ENCODE results near the gene KATNA1.

Gene KATNA1

DNA sequence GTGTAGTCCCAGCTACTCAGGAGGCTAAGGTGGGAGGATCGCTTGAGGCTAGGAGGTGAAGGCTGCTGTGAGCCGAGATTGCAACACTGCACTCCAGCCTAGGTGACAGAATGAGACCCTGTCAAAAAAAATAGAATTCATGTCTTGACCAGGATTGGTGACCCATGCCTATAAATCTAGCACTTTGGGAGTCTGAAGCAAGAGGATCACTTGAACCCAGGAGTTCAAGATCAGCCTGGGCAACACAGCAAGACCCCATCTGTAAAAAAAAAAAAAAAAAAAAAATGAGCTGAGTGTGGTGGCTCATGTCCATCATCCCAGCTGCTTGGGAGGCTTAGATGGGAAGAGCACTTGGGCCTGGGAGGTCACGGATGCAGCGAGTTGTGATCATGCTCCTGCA, 48.0 kb downstream of the KATNA1 start:
- no peak for DNase-seq

DNA sequence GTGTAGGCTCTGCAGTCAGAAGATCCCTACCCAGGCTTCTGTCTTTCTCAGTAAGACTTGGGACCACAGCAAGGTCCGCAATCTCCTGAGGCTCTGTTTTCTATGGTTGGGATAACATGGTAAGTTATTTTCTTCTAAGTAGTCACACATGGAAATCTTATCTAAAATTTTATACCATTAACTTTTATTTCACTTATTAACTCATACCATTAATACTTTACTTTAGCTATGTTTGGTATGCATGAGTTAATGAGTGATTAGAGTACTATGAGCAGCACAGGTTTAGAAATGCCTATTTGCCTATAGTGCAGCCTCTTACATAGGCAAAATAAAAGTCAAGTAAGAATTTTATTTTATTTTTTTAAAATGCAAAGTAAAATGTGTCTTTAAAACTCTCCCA, 55.1 kb downstream of the KATNA1 start:
- no peak for DNase-seq

DNA sequence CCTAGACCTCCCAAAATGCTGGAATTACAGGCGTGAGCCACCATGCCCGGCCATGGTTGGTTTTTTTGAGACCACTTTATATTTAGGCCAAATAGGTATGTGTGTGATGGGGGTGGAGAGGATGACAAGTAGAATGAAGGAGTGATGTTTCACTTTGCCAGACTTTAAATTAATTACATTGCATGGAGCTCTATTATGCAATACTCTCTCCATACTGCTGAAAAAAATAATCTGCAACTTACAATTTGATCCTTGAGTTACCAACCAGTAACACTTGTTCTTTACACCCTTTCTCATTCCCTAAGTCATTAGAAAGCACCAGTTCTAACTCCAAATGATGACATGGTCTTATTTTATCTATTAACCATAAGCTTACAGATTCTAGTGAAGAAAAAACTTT, 55.5 kb downstream of the KATNA1 start:
- no peak for DNase-seq

DNA sequence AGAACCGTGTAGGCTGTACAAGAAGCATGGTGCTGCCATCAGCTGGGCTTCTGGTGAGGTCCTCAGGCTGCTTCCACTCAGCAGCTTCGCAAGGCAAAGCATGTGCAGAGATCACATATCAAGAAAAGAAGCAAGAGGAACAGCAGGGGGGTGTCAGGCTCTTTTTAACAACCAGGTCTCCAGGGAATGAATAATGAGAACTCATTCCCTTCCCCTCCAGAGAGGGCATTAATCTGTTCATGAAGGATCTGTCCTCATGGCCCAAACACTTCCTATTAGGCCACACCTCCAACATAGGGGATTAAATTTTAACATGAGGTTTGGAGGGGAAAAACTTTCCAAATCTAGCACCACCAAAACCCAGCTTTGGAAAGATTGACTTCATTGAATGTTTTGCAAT, 62.4 kb downstream of the KATNA1 start:
- no peak for DNase-seq

DNA sequence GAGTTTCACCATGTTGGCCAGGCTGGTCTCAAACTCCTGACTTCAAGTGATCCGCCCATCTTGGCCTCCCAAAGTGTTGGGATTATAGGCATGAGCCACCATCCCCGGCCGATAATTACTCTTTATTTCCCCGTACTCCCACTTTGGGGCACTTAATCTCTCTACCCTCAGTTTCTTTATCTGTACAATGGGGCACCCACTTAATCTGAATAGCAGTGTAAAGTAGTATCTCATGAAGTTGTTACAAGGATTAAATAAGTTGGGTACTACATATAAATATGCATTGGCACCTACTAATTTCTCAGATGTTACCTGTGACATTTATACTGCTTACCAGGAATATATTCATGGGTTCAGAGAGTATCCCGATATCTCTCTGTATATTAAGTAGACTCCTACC, 67.2 kb downstream of the KATNA1 start:
- no peak for DNase-seq

DNA sequence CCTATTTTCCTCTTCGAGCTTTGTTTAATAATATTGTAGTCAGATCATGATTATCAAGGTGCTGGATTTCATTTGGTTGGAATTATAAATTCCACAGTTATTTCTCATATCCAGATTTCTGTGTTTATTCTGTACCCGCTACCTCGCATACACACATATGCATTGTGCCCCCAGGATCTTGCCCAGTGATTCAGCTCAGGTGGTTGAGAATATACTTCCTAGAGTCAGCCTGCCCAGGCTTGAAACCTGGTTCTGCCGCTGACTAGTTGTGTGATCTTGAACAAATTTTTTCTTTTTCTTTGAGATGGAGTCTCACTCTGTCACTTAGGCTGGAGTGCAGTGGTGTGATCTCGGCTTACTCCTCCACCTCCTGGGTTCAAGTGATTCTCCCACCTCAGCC, 67.6 kb downstream of the KATNA1 start:
- DNase-seq: no peak

DNA sequence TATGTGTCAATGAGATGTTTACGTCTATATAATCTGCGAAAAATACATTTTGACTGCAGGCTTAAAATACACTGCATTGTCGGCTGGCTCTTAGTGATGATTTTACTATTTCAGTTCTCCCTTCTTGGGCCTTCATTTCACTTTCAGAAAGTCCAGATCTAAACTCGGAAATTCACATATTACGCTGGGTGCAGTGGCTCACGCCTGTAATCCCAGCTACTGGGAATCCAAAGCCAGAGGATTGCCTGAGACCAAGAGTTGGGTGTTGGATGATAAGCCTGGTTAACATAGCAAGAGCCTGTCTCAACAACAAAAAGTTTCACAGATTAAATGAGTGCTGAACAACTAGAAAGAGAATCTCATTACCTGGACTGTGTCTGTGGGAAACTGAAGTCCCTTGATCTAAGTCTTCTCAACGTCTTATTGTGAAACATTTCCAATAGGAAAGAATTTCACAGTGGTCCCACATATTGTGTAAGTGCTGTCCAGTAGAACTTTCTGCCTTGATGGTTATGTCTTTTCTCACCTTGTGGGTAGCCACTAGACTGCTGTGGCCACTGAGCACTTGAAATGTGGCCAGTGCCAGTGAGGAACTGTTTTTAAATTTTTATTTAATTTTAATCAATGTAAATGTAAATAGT, 80.4 kb downstream of the KATNA1 start:
- DNase-seq: no peak

DNA sequence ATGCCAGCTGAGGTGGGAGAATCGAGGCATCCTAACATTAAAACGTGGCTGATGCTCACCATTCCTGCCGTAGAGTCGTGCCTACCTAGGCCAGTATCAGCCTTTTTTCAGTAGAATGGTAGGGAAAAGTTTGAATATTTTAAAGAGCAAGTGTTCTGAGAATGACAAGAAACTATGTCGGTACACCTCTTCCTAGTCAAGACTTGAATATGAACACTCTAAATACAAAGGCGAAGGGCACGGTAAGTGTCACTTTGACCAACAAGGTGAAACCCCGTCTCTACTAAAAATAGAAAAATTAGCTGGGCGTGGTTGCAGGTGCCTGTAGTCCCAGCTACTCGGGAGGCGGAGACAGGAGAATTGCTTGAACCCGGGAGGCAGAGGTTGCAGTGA, 81.3 kb downstream of the KATNA1 start:
- DNase-seq: no peak

DNA sequence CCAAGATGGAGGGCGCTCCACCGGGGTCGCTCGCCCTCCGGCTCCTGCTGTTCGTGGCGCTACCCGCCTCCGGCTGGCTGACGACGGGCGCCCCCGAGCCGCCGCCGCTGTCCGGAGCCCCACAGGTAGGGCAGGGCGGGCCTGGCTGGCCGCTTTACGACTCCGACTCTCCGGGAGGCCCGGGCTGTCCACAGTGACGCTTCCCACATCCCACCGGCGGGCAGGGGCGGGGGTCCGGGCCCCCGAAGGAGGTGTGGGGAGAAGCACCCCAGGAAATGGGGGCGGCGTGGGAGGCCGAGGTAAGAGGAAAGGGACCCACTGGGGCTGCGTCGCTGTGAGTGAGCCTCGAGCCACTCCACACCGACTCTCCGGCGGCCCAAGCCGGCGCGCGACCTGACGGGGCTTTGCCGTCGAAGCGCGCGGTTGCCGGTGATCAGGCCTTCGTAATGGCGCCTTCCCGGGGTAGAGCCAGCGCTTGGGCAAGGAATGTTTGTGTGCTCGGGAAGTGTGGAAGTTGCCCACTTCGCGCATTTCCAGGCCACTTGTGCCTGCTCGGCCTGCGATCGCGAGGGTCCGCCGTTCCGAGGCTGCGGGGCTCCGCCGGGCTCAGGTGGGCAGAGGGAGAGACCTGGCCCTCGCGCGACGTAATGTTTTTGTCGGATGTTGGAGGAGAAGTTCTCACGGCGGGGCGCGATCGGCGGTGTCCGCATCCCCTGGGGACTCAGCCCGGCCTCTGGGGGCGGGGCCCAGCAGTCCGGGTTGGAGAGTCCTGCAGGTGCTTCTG, 81.9 kb downstream of the KATNA1 start:
- DNase-seq: peak; percentile 18

DNA sequence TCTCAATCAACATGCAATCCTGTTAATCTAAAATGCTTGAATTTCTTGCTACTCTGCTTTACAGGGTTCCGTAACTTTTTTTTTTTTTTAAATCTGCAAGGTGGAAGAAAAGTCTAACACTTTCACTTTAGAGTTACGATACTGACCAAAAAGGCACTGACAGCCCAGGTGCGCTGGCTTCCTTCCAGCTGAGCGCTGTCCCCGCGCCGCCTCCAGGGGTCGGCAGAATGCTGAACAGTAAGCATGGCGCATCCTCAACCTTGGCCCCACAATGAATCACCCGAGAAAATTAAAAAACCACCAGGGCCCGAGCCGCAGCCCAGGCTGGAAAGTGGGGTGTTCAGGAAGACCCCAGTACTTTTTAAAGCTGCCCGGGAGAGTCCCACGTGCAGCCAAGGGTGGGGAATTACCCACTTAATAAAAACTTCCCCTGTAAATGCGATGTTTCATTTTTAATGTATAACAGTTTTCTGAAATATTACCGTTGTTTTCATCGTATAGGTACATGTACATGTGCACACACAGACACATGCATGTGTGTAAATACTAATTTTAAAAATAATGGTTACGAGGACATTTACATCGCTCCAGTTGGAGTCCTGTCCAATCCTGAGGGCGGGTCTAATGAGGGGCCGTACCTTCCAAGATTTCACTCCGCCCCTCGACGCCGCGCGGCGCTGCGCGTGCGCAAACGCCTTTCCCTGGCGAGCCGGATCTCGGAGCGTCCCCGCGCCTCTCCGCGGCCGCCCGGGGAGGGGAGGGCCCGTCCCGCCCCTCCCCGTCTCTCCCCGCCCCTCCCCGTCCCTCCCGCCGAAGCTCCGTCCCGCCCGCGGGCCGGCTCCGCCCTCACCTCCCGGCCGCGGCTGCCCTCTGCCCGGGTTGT, 82.7 kb downstream of the KATNA1 start, which contains the start of gene GINM1:
GINM1 (plus strand) TSS at position 849 of the 883 bp plus-strand sequence. CDS start 40 bp downstream, outside the sequence.
- DNase-seq: peak; percentile 68

DNA sequence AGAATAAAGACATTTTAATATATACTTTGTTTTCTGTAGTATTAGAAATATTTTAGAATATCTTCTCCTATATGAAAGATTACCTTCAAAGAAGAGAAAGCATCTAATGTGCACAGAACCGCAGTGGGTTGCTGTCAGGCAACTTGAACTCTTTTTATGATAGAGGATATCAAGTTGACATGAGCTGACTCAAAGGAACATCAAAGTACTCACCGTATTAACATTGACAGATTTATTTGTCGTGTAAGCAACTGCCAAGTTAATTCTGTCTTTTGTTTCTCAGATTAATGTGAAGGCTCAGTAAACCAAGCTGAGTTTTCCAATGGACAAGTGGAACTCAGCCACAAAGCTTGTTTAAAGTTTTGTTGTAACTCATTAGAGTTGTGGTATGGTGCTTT, 84.6 kb downstream of the KATNA1 start:
- DNase-seq: no peak

DNA sequence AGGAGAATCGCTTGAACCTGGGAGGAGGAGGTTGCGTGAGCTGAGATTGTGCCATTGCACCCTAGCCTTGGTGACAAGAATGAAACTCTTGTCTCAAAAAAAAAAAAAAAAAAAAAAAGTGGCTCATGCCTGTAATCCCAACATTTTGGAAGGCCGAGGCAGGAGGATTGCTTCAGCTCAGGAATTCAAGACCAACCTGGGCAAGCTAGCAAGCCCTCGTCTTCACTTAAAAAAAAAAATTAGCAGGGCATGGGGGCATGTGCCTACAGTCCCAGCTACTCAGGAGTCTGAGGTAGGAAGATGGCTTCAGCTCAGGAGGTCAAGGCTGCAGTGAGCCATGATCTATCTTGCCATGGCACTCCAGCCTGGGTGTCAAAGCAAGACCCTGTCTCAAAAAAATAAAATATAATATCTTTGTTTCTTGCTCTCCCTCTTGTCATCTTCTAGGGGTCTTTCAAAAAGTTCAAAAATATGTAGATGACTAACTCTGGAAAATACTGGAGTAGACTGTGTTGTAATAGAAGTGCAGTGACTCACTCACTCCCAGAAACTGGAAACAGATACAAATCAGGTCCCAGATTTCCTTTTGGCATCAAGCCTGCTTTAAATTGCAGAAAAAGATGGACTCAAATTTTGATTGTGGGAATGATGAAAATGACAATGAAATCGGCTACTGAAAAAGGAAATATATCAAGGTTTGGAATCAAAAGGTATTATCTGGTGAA, 85.1 kb downstream of the KATNA1 start:
- no peak for DNase-seq

DNA sequence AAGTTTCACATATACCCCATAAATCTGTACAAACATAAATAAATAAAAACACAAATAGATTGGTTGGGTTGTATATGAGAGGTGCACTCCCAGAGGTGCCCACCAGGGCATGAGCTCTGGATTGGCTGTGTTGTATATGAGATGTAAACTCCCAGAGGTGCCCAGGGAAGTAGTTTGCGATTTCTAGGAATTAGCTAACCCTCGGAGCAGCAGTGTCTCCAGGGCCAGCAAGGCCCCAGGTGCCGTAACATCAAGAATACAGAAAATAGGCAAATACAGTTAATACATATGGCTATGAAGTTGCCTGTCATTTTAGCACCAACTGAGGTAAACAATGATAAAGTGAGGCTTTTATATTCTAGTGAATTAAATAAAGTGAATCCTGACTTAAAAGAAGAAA, 87.8 kb downstream of the KATNA1 start:
- DNase-seq: no peak

DNA sequence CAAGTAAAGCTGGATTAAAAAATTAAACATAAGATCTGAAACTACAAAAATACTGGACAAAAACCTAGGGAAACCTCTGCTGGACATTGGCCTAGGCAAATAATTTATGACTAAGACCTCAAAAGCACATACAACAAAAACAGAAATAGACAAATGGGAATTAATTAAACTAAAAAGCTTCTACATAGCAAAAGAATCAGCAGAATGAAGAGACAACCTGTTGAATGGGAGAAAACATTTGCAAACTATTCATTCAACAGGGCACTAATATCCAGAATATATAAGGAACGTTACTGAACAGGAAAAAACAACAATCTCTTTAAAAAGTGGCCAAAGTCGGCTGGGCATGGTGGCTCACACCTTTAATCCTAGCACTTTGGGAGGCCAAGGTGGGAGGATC, 89.1 kb downstream of the KATNA1 start:
- no peak for DNase-seq

DNA sequence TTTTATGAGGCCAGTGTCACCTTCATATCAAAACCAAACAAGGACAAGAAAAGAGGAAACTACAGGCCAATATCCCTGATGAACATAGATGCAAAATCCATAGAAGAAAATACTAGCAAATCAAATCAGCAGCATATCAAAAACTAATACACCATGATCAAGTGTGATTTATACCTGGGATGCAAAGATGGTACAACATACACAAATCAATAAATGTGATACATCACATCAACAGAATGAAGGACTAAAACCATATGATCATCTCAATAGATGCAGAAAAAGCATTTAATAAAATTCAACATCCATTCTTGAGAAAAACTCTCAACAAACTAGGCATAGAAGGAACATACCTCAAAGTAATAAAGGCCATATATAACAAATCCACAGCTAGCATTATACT, 90.5 kb downstream of the KATNA1 start:
- DNase-seq: no peak

DNA sequence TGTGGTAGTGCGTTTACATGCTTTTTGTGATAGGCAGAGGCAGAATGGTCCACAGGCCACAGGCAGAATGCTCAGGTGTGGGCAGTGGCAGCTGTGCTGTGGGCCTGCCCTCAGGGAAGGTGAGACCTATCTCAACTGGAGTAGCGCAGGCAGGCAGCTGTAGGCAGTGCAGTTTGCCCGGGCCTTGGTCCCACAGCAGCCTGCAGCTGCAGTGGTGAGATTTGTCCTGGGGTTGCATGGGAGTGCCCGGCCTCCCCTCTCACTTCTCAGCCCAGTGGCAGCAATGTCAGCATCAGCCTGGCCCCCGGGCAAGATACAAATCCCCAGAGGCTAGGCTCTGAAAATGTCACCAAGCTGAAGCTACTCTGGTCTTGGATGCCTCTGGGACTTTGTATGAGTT, 96.6 kb downstream of the KATNA1 start:
- DNase-seq: no peak

DNA sequence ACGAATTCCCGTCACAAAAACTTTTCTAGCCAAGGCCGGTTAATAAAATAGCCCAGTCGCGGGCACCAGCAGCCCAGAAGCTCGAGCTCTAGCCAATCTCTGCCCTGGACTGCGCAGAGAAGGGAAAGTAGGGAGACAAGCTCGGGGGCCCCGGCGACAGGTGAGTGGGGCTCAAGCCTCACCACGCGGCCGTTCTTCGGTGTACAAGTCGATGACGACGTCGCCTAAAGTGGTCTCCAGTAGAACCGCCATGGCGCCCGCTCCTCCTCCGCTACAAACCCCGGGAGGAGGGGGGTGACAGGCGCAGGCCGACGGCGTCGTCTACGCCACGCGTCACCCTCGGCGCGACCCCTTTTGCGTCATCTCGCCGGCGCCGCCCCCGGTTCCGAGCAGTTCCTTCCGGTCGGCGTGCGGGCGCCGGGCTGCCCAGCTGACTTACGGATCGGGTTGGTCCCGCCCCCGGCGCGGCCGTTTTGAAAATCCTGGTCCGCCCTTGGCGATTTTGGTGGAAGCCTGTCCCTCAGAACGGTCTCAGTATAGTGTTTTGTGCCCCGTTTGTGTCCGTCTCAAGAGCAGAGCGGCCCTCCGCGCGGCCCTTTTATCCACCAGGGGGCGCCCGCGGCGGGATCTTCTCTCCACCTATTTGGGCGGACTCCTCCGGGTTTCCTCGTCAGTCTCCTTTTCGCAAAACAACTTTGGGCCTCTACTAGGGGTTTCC, 102.6 kb downstream of the KATNA1 start, which contains the start of gene PPIL4:
PPIL4 (minus strand) TSS at position 290 of the 718 bp plus-strand sequence; CDS start at position 252, 38 bp downstream.
- DNase-seq: peak; percentile 73

DNA sequence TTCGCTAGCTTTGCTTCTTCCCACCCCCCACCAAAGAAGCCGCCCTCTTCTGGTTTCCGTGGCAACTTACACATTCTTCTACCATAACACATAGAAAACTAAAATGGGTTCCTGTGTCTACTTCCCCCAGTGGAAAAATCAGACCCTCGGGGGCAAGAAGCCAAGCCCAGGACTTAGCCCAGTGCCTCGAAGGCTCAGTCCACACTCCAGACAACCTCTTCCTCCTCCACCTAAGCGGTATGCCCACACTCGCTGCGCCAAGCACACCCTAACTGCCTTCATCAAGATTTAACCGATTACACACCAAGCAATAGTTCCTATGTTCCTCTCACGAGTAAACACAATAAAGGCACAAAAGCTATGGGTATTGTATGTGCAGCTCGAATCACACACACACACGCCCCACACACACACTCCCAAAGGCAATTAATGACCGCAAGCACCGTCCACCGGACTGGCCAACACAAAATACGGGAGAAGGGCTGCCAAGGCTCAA, 103.2 kb downstream of the KATNA1 start:
- no peak for DNase-seq

All from NCI-H510A treated with DMSO at 0.1 percent for 48 hours (cell line).